ENCODE measurements around the gene MSI2.

- no peak for TF ChIP-seq FOXM1 (IDR thresholded peaks at IDR 0.05; ENCODE audit: borderline replicate concordance, low read depth)
- TF ChIP-seq REST (IDR thresholded peaks at IDR 0.05; ENCODE audit: low read depth), result no peak
- no peak for TF ChIP-seq RAD21 (IDR thresholded peaks at IDR 0.05; ENCODE audit: low read depth)
- no peak for TF ChIP-seq YY1 (IDR thresholded peaks at IDR 0.05; ENCODE audit: low read depth)
Measured at GRCh38 chr17:57385975-57386374, 129.7 kb downstream of the MSI2 start.

Data from Ishikawa (cell line).